ENCODE results near the gene MADCAM1. TPM values are rescaled to one million over a fixed set of nuclear protein-coding genes. Genes with fewer than 3 reads are reported as not detected.
"Not testable (repeated sequence)": the region's sequence is repeated elsewhere in the genome, so short reads cannot be mapped to it uniquely, and the experiment has no call there.

The MADCAM1 gene
- total RNA-seq: 0.17 TPM in 1 of 2 replicates, not detected in the other

DNA sequence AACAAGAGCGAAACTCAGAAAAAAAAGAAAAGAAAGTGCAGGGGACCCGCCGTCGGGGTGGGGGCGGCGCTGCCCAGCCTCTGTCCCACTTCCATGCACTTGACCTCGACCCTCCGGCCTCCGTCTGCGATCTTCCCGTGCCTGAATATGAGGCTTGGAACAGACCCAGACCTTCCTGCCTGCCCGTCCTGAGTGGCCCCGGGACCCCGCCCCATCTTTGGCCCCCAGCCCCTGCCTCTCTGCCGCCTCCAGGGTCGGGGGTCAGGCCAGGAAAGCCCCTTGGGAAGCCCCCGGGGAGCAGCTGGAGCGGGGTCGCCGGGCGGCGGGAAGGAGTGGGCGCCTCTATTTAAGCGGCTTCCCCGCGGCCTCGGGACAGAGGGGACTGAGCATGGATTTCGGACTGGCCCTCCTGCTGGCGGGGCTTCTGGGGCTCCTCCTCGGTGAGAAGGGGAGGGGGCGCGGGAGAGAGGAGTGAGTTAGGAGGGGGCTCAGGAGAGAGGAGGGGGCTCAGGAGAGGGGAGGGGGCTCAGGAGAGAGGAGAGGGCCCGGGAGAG lies at the start of gene MADCAM1:
MADCAM1 (plus strand) TSS at position 375 of the 554 bp plus-strand sequence; CDS start at position 389, 14 bp downstream.
- H3K4me3 ChIP-seq (ENCODE audit: low read depth, low read length): no peak within 1 kb of the TSS
- TF ChIP-seq, protein P1, sequence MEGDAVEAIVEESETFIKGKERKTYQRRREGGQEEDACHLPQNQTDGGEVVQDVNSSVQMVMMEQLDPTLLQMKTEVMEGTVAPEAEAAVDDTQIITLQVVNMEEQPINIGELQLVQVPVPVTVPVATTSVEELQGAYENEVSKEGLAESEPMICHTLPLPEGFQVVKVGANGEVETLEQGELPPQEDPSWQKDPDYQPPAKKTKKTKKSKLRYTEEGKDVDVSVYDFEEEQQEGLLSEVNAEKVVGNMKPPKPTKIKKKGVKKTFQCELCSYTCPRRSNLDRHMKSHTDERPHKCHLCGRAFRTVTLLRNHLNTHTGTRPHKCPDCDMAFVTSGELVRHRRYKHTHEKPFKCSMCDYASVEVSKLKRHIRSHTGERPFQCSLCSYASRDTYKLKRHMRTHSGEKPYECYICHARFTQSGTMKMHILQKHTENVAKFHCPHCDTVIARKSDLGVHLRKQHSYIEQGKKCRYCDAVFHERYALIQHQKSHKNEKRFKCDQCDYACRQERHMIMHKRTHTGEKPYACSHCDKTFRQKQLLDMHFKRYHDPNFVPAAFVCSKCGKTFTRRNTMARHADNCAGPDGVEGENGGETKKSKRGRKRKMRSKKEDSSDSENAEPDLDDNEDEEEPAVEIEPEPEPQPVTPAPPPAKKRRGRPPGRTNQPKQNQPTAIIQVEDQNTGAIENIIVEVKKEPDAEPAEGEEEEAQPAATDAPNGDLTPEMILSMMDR (conservative IDR thresholded peaks at IDR 0.05; ENCODE audit: low read depth, low read length): no peak
- no peak for DNase-seq (ENCODE audit: low read depth)

DNA sequence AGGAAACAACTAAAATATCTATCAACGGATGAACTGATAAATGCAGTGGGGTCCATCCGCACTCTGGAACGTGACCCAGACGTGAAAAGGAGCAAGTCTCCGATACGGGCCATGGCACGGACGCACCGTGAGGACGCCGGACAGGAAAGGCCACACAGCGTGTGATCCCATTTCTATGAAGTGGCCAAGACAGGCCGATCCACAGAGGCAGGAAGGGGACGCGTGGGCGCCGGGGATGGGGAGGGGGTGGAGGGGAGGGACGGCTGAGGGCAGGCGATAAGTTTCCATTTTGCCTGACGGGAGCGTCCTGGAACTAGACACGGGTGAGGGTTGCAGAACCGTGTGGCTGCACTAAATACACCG lies 49.2 kb upstream of the MADCAM1 start:
- no peak overlapping the region for H3K4me3 ChIP-seq (ENCODE audit: low read depth, low read length)
- TF ChIP-seq, protein P1 (conservative IDR thresholded peaks at IDR 0.05; ENCODE audit: low read depth, low read length): no peak
- DNase-seq (ENCODE audit: low read depth): no peak

DNA sequence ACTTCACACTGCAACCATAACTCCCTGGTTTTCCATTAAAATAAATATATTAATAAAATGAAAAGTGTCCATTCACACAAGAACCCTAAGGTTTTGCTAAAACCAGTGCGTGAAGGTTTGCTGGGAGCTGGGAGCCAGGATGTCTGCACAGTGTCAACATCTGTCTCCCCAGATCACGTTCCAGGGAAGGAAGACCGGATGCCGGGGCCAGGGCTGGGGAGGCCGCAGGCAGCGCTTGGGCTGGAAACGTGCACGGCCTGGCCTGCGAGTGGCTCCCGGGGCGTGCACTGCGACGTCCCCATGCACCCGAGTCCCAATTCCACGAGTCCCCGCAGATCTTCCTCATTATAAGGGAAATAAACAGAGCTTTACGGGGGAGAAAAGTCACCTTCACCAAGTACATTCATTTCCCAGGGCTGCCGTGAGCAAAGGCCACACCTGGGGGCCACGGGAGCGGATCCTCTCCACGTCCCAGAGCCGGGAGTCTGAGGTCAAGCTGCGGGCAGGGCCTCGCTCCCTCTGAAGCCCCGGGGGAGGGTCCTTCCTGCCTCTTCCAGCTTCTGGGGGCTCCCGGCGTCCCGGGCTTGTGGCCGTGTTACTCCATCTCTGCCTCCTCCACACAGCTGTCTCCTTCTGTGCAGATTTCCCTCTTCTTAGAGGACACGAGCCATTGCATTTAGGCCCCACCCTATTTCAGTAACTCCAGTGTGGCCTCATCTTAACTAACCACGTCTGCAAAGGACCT lies 48.3 kb upstream of the MADCAM1 start:
- DNase-seq (ENCODE audit: low read depth): no peak
- TF ChIP-seq, protein P1 (conservative IDR thresholded peaks at IDR 0.05; ENCODE audit: low read depth, low read length): no peak
- no peak overlapping the region for H3K4me3 ChIP-seq (ENCODE audit: low read depth, low read length)

DNA sequence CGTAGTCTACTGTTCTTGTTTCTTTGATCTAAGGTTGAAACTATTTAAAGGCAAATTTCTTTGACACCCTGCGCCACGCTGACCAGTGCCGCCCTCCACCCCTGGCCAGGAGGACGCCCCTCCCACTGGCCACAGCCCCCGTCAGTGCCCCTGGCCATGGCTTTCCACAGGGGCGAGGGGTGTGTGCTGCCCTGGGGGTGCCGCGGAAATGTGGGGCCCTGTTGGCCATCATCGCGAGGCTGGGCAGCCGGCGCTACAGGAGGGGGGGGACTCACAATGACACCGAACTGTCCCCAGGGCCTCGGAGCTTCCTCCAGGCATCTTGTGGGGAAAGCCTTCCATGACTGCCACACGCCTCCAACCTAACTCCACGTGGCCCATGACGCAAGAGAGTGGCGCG lies 46.4 kb upstream of the MADCAM1 start:
- DNase-seq (ENCODE audit: low read depth): no peak
- no peak overlapping the region for H3K4me3 ChIP-seq (ENCODE audit: low read depth, low read length)
- TF ChIP-seq, protein P1 (conservative IDR thresholded peaks at IDR 0.05; ENCODE audit: low read depth, low read length): no peak

- H3K4me3 ChIP-seq (ENCODE audit: low read depth, low read length); DNase-seq (ENCODE audit: low read depth): not testable (repeated sequence)
Measured at GRCh38 chr19:450912-451481, 45.3 kb upstream of the MADCAM1 start.

GRCh38 chr19:452829-453228 lies 43.5 kb upstream of the MADCAM1 start:
- TF ChIP-seq, protein P1 (conservative IDR thresholded peaks at IDR 0.05; ENCODE audit: low read depth, low read length): no peak
- no peak overlapping the region for H3K4me3 ChIP-seq (ENCODE audit: low read depth, low read length)
- no peak for DNase-seq (ENCODE audit: low read depth)

GRCh38 chr19:453606-454005 lies 42.7 kb upstream of the MADCAM1 start:
- no peak for DNase-seq (ENCODE audit: low read depth)
- TF ChIP-seq, protein P1 (conservative IDR thresholded peaks at IDR 0.05; ENCODE audit: low read depth, low read length): no peak
- H3K4me3 ChIP-seq (ENCODE audit: low read depth, low read length): no peak overlapping the region
